Stomach smooth muscle (tissue), 2 donors: ENCODE results near the gene MYBPH.

Source experiments
- H3K27ac ChIP-seq: one replicate; pipeline ENCODE4 v1.7.0; 2013; ENCODE audit warnings: mild to moderate bottlenecking, low read length, inconsistent platforms
- H3K27me3 ChIP-seq, 2 donors: one replicate each; pipeline ENCODE4 v1.7.0; 2013; ENCODE audit warnings: low read length in 2 of 2; ENCODE audit not compliant: insufficient read depth in 2 of 2, control insufficient read depth in 1 of 2
- H3K36me3 ChIP-seq, 2 donors: one replicate each; pipeline ENCODE4 v1.7.0; 2013; ENCODE audit warnings: low read length in 2 of 2; ENCODE audit not compliant: control insufficient read depth in 2 of 2, insufficient read depth in 2 of 2
- H3K4me1 ChIP-seq: one replicate; pipeline ENCODE4 v1.7.0; 2013; ENCODE audit warnings: low read length; ENCODE audit not compliant: control insufficient read depth, insufficient read depth
- H3K4me3 ChIP-seq, 2 donors: one replicate each; pipeline ENCODE4 v1.7.0; 2013; ENCODE audit warnings: low read length in 2 of 2
- H3K9ac ChIP-seq, 2 donors: one replicate each; pipeline ENCODE4 v1.7.0; 2013; ENCODE audit warnings: low read length in 2 of 2, mild to moderate bottlenecking in 1 of 2
- H3K9me3 ChIP-seq, 2 donors: one replicate each; pipeline ENCODE4 v1.7.0; 2013; ENCODE audit warnings: low read length in 2 of 2; ENCODE audit not compliant: control insufficient read depth in 2 of 2
- donor health status: healthy.
- donor health status: Pancreatic carcinoma.

The MYBPH gene

GRCh38 chr1:203136409-203137042 is 39.1 kb downstream of the MYBPH start:
- H3K27ac ChIP-seq, result no peak overlapping the region
- H3K4me1 ChIP-seq, result no peaks in the 10 kb centered on the region
- no peak overlapping the region for H3K9ac ChIP-seq

GRCh38 chr1:203135636-203136305 is 39.9 kb downstream of the MYBPH start:
- H3K4me3 ChIP-seq, result no peak overlapping the region
- H3K27ac ChIP-seq, result no peak overlapping the region
- no peak overlapping the region for H3K9ac ChIP-seq
- H3K27me3 ChIP-seq, result peaks cover 0 to 5% of the 10 kb centered on the region in 2 donors
- H3K4me1 ChIP-seq, result no peaks in the 10 kb centered on the region
- no peaks in the 10 kb centered on the region for H3K9me3 ChIP-seq
- H3K36me3 ChIP-seq, result no peaks in the 10 kb centered on the region

More at GRCh38 chr1:203136409-203137042, 39.1 kb downstream of the MYBPH start:
- Histone ChIP-seq H3K36me3 (no peaks in the 10 kb centered on the region), H3K4me3 (no peak overlapping the region), H3K9me3 (no peaks in the 10 kb centered on the region), H3K27me3 (peaks cover 0 to 5% of the 10 kb centered on the region in 2 donors)

GRCh38 chr1:203133970-203134725 is 41.5 kb downstream of the MYBPH start:
- Histone ChIP-seq H3K36me3 (no peaks in the 10 kb centered on the region), H3K4me1 (peaks cover 6% of the 10 kb centered on the region), H3K27me3 (peaks cover 0 to under 1% of the 10 kb centered on the region in 2 donors), H3K9me3 (no peaks in the 10 kb centered on the region), H3K27ac (no peak overlapping the region), H3K9ac (no peak overlapping the region), H3K4me3 (no peak overlapping the region)

- no peaks in the 10 kb centered on the region for H3K36me3 ChIP-seq
- no peaks in the 10 kb centered on the region for H3K9me3 ChIP-seq
- no peak overlapping the region for H3K9ac ChIP-seq
- peaks cover 7% of the 10 kb centered on the region in 2 donors for H3K27me3 ChIP-seq
- H3K4me1 ChIP-seq, result peaks cover 26% of the 10 kb centered on the region
- H3K4me3 ChIP-seq, result no peak overlapping the region
- H3K27ac ChIP-seq, result no peak overlapping the region
These were observed 44.0 kb downstream of the MYBPH start for GRCh38 chr1:203131548-203132200.

GRCh38 chr1:203130358-203130985 is 45.2 kb downstream of the MYBPH start:
- Histone ChIP-seq H3K4me3 (no peak overlapping the region), H3K27ac (no peak overlapping the region), H3K9me3 (no peaks in the 10 kb centered on the region), H3K27me3 (peaks cover 12 to 19% of the 10 kb centered on the region in 2 donors), H3K36me3 (no peaks in the 10 kb centered on the region), H3K4me1 (peaks cover 31% of the 10 kb centered on the region), H3K9ac (no peak overlapping the region)

GRCh38 chr1:203129501-203130231 is 46.0 kb downstream of the MYBPH start:
- Histone ChIP-seq H3K9ac (no peak overlapping the region), H3K27me3 (peaks cover 18 to 21% of the 10 kb centered on the region in 2 donors), H3K4me1 (peaks cover 31% of the 10 kb centered on the region), H3K9me3 (no peaks in the 10 kb centered on the region), H3K27ac (no peak overlapping the region), H3K4me3 (no peak overlapping the region), H3K36me3 (no peaks in the 10 kb centered on the region)

GRCh38 chr1:203128716-203129500 is 46.7 kb downstream of the MYBPH start:
- Histone ChIP-seq H3K27ac (no peak overlapping the region), H3K27me3 (peaks cover 24% of the 10 kb centered on the region in 2 donors), H3K9me3 (no peaks in the 10 kb centered on the region), H3K36me3 (no peaks in the 10 kb centered on the region), H3K4me3 (peak overlapping the region in 1 of 2 donors; percentile 73), H3K9ac (no peak overlapping the region), H3K4me1 (peaks cover 31% of the 10 kb centered on the region)

GRCh38 chr1:203128431-203128715 is 47.3 kb downstream of the MYBPH start:
- peaks cover 25 to 30% of the 10 kb centered on the region in 2 donors for H3K27me3 ChIP-seq
- H3K9me3 ChIP-seq, result no peaks in the 10 kb centered on the region
- H3K4me3 ChIP-seq, result peak overlapping the region; percentile 63 to 73
- peaks cover 31% of the 10 kb centered on the region for H3K4me1 ChIP-seq
- no peaks in the 10 kb centered on the region for H3K36me3 ChIP-seq
- H3K27ac ChIP-seq, result no peak overlapping the region
- no peak overlapping the region for H3K9ac ChIP-seq

- H3K36me3 ChIP-seq, result no peaks in the 10 kb centered on the region
- peak within 1 kb of the TSS in 1 of 2 donors; percentile 45 for H3K9ac ChIP-seq
- H3K9me3 ChIP-seq, result no peaks in the 10 kb centered on the region
- peaks cover 28 to 32% of the 10 kb centered on the region in 2 donors for H3K27me3 ChIP-seq
- H3K4me3 ChIP-seq, result peak within 1 kb of the TSS; percentile 63 to 73
- no peak within 1 kb of the TSS for H3K27ac ChIP-seq
- peaks cover 31% of the 10 kb centered on the region for H3K4me1 ChIP-seq
These were observed 47.8 kb downstream of the MYBPH start, which contains the start of gene ADORA1 for GRCh38 chr1:203127666-203128430. Gene ADORA1 (plus strand): TSS chr1:203127726. CDS start chr1:203128842, 1,116 bp downstream.
